ENCODE data around the gene SYCP2L. TPM values are rescaled to one million over a fixed set of nuclear protein-coding genes. Genes with fewer than 3 reads are reported as not detected.

Gene SYCP2L
- total and polyA plus RNA-seq, 2 donors (not counting 3 experiments of a cell fraction or from before 2014, with no cell fraction given), result not detected

DNA sequence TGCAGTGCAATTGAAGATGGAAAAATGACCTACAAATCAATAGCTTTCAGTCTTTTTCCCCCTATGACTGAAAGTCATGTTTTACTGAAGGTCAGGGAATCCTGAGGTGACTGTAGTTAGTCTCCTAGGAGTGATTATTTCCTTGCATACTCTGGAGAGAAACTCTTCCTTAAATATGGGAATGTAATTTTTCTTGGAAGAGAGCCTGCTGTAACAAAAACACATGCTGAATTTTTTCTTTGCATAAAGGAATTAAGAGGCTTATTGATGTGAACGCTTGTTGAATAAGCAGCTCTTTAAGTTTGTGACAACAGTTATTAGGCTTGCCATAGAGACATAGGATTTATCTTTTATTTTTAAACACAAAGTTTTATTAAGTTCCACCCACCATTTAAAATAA is 92.8 kb downstream of the SYCP2L start:
- ChIA-PET CTCF (interaction anchor here (0.9 to 1.0 kb wide), 2 partner anchors 25 to 80 kb away, joined by 3 read pairs; no protein-coding TSS in a partner anchor), POLR2A (no interaction called here)
- Histone ChIP-seq H3K27me3 (ENCODE audit: control insufficient read depth in 2 of 2, insufficient read depth in 2 of 2, low read length in 2 of 2) (peaks cover 0 to 2% of the 10 kb centered on the region in 2 experiments), H3K9me1 (replicated peaks; ENCODE audit: control insufficient read depth, extremely low read depth, insufficient read depth, low read length) (no peaks in the 10 kb centered on the region), H3K27ac (ENCODE audit: insufficient read depth, low read depth, low read length) (no peak overlapping the region), H3K4me1 (ENCODE audit: control insufficient read depth, extremely low read depth, insufficient read depth, low read length) (no peaks in the 10 kb centered on the region), H3K9me3 (replicated peaks; ENCODE audit: control insufficient read depth, insufficient read depth, low read length) (no peaks in the 10 kb centered on the region), H3K4me3 (replicated peaks in 1 of 3; ENCODE audit: insufficient read depth in 1 of 3, low read depth in 1 of 3, low read length in 3 of 3) (no peak overlapping the region), H3K79me2 (ENCODE audit: control insufficient read depth, insufficient read depth, low read length) (no peaks in the 10 kb centered on the region), H2AFZ (ENCODE audit: low read depth, low read length) (no peak overlapping the region), H3K4me2 (ENCODE audit: insufficient read depth, low read length) (no peak overlapping the region), H4K20me1 (replicated peaks; ENCODE audit: control insufficient read depth, extremely low read depth, insufficient read depth, low read length) (no peaks in the 10 kb centered on the region), H3K36me3 (ENCODE audit: control insufficient read depth in 2 of 2, extremely low read depth in 1 of 2, insufficient read depth in 2 of 2, low read length in 2 of 2) (no peaks in the 10 kb centered on the region), H3K9ac (replicated peaks; ENCODE audit: extremely low read depth, insufficient read depth, low read length) (no peak overlapping the region)
- no TSS peak for BruUV-seq (replicated peaks)
- dilution Hi-C loops (cut with MboI; ENCODE audit: extremely low pct_ligation_motif_present, low sequenced_read_pairs), result no loop called here
- FAIRE-seq (no peak), DNase-seq (ENCODE audit: low read depth, low spot score) (no peak)
- TF ChIP-seq, protein P1, sequence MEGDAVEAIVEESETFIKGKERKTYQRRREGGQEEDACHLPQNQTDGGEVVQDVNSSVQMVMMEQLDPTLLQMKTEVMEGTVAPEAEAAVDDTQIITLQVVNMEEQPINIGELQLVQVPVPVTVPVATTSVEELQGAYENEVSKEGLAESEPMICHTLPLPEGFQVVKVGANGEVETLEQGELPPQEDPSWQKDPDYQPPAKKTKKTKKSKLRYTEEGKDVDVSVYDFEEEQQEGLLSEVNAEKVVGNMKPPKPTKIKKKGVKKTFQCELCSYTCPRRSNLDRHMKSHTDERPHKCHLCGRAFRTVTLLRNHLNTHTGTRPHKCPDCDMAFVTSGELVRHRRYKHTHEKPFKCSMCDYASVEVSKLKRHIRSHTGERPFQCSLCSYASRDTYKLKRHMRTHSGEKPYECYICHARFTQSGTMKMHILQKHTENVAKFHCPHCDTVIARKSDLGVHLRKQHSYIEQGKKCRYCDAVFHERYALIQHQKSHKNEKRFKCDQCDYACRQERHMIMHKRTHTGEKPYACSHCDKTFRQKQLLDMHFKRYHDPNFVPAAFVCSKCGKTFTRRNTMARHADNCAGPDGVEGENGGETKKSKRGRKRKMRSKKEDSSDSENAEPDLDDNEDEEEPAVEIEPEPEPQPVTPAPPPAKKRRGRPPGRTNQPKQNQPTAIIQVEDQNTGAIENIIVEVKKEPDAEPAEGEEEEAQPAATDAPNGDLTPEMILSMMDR (IDR thresholded peaks at IDR 0.05; ENCODE audit: extremely low read depth in 1 of 2, insufficient read depth in 1 of 2, low read depth in 1 of 2, low read length in 2 of 2), result no peak
- TF ChIP-seq POLR2A (IDR thresholded peaks at IDR 0.05; ENCODE audit: low read depth, low read length), result no peak
- TF ChIP-seq FOS (IDR thresholded peaks at IDR 0.05; ENCODE audit: borderline replicate concordance, insufficient read depth, low read length), result no peak
- TF ChIP-seq EZH2 (IDR thresholded peaks at IDR 0.05; ENCODE audit: borderline replicate concordance, low read depth, low read length, severe bottlenecking), result no peak
- TF ChIP-seq JUN (IDR thresholded peaks at IDR 0.05; ENCODE audit: borderline replicate concordance, insufficient read depth, insufficient read length, low read depth), result no peak
- TF ChIP-seq GATA2 (IDR thresholded peaks at IDR 0.05; ENCODE audit: insufficient read depth, insufficient read length, low read depth, low read length), result no peak
- no peak for TF ChIP-seq POLR2AphosphoS5 (IDR thresholded peaks at IDR 0.05; ENCODE audit: insufficient read depth, low read depth, low read length)
- TF ChIP-seq, protein P2, sequence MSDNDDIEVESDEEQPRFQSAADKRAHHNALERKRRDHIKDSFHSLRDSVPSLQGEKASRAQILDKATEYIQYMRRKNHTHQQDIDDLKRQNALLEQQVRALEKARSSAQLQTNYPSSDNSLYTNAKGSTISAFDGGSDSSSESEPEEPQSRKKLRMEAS (IDR thresholded peaks at IDR 0.05; ENCODE audit: insufficient read depth, insufficient read length), result no peak
- TF ChIP-seq MYC (IDR thresholded peaks at IDR 0.05; ENCODE audit: low read depth, low read length), result no peak
- intact Hi-C loops (cut with micrococcal nuclease), result no loop called here
